DOHH2 (cell line): Measurements from ENCODE around the gene FLYWCH2.

Experiments
- EZH2phosphoT487 ChIP-seq: fragments of 200-600 bp; sonication (generic); IDR thresholded peaks from 2 replicates; pipeline ENCODE4 v1.6.1; 2017; ENCODE audit warnings: borderline replicate concordance, mild to moderate bottlenecking, antibody characterized with exemption, low read length, moderate library complexity, mixed read lengths
- TF ChIP-seq, protein P1 (sequence below): fragments of 200-600 bp; sonication (generic); IDR thresholded peaks from one replicate; pipeline ENCODE4 v1.5.1; 2014; ENCODE audit warnings: antibody characterized with exemption, mild to moderate bottlenecking, low read depth, low read length; ENCODE audit not compliant: poor library complexity, severe bottlenecking

DNA sequence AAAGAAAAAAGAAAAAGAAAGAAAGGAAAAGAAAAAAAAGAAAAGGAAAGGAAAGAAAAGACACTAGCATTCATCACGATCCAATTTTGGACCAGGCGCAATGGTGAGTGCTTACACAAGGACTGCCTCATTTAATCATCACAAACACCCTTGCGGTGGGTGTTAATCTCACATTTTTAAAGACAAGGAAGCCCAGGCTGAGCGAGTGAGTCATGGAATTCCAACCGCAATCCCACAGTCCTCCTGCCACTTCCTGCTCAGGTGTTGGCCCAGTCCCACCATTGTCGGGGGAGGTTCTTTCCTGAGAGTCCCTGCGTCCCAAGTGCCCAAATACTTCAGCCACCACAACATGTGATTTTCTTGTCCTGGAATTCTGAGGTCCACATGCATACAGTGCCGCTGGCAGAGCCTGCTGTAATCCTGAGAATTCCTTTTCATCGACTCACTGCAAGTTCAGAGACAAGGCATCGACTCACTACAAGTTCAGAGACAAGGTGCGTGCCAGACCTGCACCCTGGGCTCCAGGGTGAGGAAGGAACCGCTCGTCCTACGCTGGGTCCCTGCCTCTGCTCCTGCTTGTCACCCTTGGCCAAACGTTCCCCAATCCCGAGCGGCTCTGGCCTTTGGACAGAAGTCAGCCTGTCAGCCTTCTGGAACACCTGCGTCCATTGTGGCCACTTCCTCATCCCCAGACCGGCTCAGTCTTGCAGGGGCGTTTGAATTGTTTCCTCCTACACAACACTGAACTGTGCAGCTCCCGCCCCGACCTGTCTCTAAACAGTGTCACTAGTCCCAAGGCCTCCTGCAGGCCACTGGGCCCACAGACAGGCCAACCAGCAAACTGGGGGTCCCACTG, 47.1 kb upstream of the FLYWCH2 start:
- TF ChIP-seq EZH2phosphoT487: no peak
- TF ChIP-seq, protein P1, sequence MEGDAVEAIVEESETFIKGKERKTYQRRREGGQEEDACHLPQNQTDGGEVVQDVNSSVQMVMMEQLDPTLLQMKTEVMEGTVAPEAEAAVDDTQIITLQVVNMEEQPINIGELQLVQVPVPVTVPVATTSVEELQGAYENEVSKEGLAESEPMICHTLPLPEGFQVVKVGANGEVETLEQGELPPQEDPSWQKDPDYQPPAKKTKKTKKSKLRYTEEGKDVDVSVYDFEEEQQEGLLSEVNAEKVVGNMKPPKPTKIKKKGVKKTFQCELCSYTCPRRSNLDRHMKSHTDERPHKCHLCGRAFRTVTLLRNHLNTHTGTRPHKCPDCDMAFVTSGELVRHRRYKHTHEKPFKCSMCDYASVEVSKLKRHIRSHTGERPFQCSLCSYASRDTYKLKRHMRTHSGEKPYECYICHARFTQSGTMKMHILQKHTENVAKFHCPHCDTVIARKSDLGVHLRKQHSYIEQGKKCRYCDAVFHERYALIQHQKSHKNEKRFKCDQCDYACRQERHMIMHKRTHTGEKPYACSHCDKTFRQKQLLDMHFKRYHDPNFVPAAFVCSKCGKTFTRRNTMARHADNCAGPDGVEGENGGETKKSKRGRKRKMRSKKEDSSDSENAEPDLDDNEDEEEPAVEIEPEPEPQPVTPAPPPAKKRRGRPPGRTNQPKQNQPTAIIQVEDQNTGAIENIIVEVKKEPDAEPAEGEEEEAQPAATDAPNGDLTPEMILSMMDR: no peak
